MM.1S (cell line): ENCODE data around the gene IQSEC1.

ENCODE experiments used
- DNase-seq: peaks from one replicate; pipeline ENCODE4 v3.0.0-alpha.2; 2015
- H2AFZ ChIP-seq: fragments of 300-600 bp; sonication (generic); 2 replicates; pipeline ENCODE4 v1.6.0; 2016; ENCODE audit warnings: antibody characterized with exemption, low read length
- H3F3A ChIP-seq: fragments of 300-600 bp; sonication (generic); 2 replicates; pipeline ENCODE4 v1.6.1; 2016; ENCODE audit warnings: mild to moderate bottlenecking, antibody characterized with exemption, low read length, moderate library complexity, mixed read lengths; ENCODE audit not compliant: insufficient read depth
- H3K27ac ChIP-seq: fragments of 300-600 bp; sonication (generic); 2 replicates; pipeline ENCODE4 v1.5.1; 2016; ENCODE audit warnings: mild to moderate bottlenecking, low read length
- H3K27me3 ChIP-seq: fragments of 300-600 bp; sonication (generic); replicated peaks from 2 replicates; pipeline ENCODE4 v1.6.0; 2016; ENCODE audit warnings: low read length; ENCODE audit not compliant: insufficient read depth
- H3K36me3 ChIP-seq: fragments of 300-600 bp; sonication (generic); replicated peaks from 2 replicates; pipeline ENCODE4 v1.6.1; 2016; ENCODE audit warnings: mild to moderate bottlenecking, low read length, mixed read lengths; ENCODE audit not compliant: insufficient read depth
- H3K4me1 ChIP-seq: fragments of 300-600 bp; sonication (generic); 2 replicates; pipeline ENCODE4 v1.6.1; 2016; ENCODE audit warnings: low read length, mixed read lengths
- H3K4me2 ChIP-seq: fragments of 300-600 bp; sonication (generic); 2 replicates; pipeline ENCODE4 v1.6.0; 2016; ENCODE audit warnings: low read depth, low read length
- H3K4me3 ChIP-seq: fragments of 300-600 bp; sonication (generic); 2 replicates; pipeline ENCODE4 v1.5.1; 2016; ENCODE audit warnings: low read length, mixed read lengths
- H3K79me2 ChIP-seq: fragments of 300-600 bp; sonication (generic); 2 replicates; pipeline ENCODE4 v1.6.1; 2016; ENCODE audit warnings: mixed run types, low read length, mixed read lengths
- H3K9ac ChIP-seq: fragments of 300-600 bp; sonication (generic); 2 replicates; pipeline ENCODE4 v1.6.1; 2016; ENCODE audit warnings: low read length, mixed read lengths
- H3K9me2 ChIP-seq: fragments of 300-600 bp; sonication (generic); replicated peaks from 2 replicates; pipeline ENCODE4 v1.6.1; 2016; ENCODE audit warnings: mild to moderate bottlenecking, low read length, mixed read lengths; ENCODE audit not compliant: insufficient read depth
- H3K9me3 ChIP-seq: fragments of 300-600 bp; sonication (generic); replicated peaks from 2 replicates; pipeline ENCODE4 v1.6.1; 2016; ENCODE audit warnings: mild to moderate bottlenecking, low read length, mixed read lengths; ENCODE audit not compliant: insufficient read depth
- H4K20me1 ChIP-seq: fragments of 300-600 bp; sonication (generic); 2 replicates; pipeline ENCODE4 v1.6.1; 2016; ENCODE audit warnings: mild to moderate bottlenecking, low read length, moderate library complexity, mixed read lengths; ENCODE audit not compliant: insufficient read depth
- CTCF ChIP-seq: fragments of 300-600 bp; sonication (generic); IDR thresholded peaks from 2 replicates; pipeline ENCODE4 v1.5.1; 2016; ENCODE audit warnings: antibody characterized with exemption, low read length, mixed read lengths
- EZH2 ChIP-seq: fragments of 300-600 bp; sonication (generic); optimal IDR thresholded peaks from 2 replicates; pipeline ENCODE3; 2017; ENCODE audit warnings: low read depth, mild to moderate bottlenecking, antibody characterized with exemption, low read length, mixed read lengths
- EZH2phosphoT487 ChIP-seq: fragments of 300-600 bp; sonication (generic); IDR thresholded peaks from 2 replicates; pipeline ENCODE4 v1.6.1; 2018; ENCODE audit warnings: antibody characterized with exemption, low read length

The IQSEC1 gene

GRCh38 chr3:13042715-13043271 lies 30.4 kb downstream of the IQSEC1 start:
- H3K4me3 ChIP-seq, result no peak overlapping the region
- H3K9ac ChIP-seq, result no peak overlapping the region
- TF ChIP-seq EZH2 (no peak), CTCF (no peak), EZH2phosphoT487 (no peak)
- H3K36me3 ChIP-seq, result no peaks in the 10 kb centered on the region
- no peaks in the 10 kb centered on the region for H3K4me1 ChIP-seq
- DNase-seq, result no peak
- no peaks in the 10 kb centered on the region for H3F3A ChIP-seq
- H2AFZ ChIP-seq, result no peak overlapping the region
- H3K79me2 ChIP-seq, result no peaks in the 10 kb centered on the region
- H3K27me3 ChIP-seq, result no peaks in the 10 kb centered on the region
- no peaks in the 10 kb centered on the region for H3K9me2 ChIP-seq
- H3K4me2 ChIP-seq, result no peak overlapping the region
- H3K9me3 ChIP-seq, result no peaks in the 10 kb centered on the region
- H3K27ac ChIP-seq, result no peak overlapping the region
- H4K20me1 ChIP-seq, result no peaks in the 10 kb centered on the region

- Histone ChIP-seq H2AFZ (no peak overlapping the region), H3F3A (no peaks in the 10 kb centered on the region), H3K4me1 (no peaks in the 10 kb centered on the region), H3K9me3 (no peaks in the 10 kb centered on the region), H3K9me2 (no peaks in the 10 kb centered on the region), H3K9ac (no peak overlapping the region), H3K79me2 (no peaks in the 10 kb centered on the region), H3K27ac (no peak overlapping the region), H3K27me3 (no peaks in the 10 kb centered on the region), H3K4me2 (no peak overlapping the region), H3K36me3 (no peaks in the 10 kb centered on the region), H4K20me1 (no peaks in the 10 kb centered on the region), H3K4me3 (no peak overlapping the region)
- TF ChIP-seq CTCF, result no peak
- no peak for TF ChIP-seq EZH2
- no peak for TF ChIP-seq EZH2phosphoT487
- no peak for DNase-seq
Observed at GRCh38 chr3:13042127-13042701, 31.0 kb downstream of the IQSEC1 start.

- no peak overlapping the region for H2AFZ ChIP-seq
- H3K9ac ChIP-seq, result no peak overlapping the region
- H3K79me2 ChIP-seq, result no peaks in the 10 kb centered on the region
- H3K9me3 ChIP-seq, result no peaks in the 10 kb centered on the region
- H3K27ac ChIP-seq, result no peak overlapping the region
- no peaks in the 10 kb centered on the region for H3F3A ChIP-seq
- H4K20me1 ChIP-seq, result no peaks in the 10 kb centered on the region
- H3K4me2 ChIP-seq, result no peak overlapping the region
- H3K9me2 ChIP-seq, result no peaks in the 10 kb centered on the region
- H3K4me3 ChIP-seq, result no peak overlapping the region
- no peaks in the 10 kb centered on the region for H3K4me1 ChIP-seq
- TF ChIP-seq EZH2 (no peak), CTCF (no peak), EZH2phosphoT487 (no peak)
- no peaks in the 10 kb centered on the region for H3K27me3 ChIP-seq
- no peaks in the 10 kb centered on the region for H3K36me3 ChIP-seq
- DNase-seq, result no peak
Observed at GRCh38 chr3:13041113-13041776, 32.0 kb downstream of the IQSEC1 start.
